ENCODE results near the gene TUFM. TPM values are rescaled to one million over a fixed set of nuclear protein-coding genes. Genes with fewer than 3 reads are reported as not detected.
"Not testable (repeated sequence)": the region's sequence is repeated elsewhere in the genome, so short reads cannot be mapped to it uniquely, and the experiment has no call there.

Gene TUFM
- total RNA-seq, 1 donor from 2014 or later, result 144 TPM

- DNase-seq (ENCODE audit: low read depth), result not testable (repeated sequence)
These were observed 38.6 kb downstream of the TUFM start for GRCh38 chr16:28807445-28808120.

- peak; percentile 70 for DNase-seq (ENCODE audit: low read depth)
These were observed 43.7 kb downstream of the TUFM start for GRCh38 chr16:28802235-28803019.

Small RNA genes lying within 50 kb of the gene (microRNA-seq; reads per million reads assigned to microRNA genes)
- gene MIR4721, result not detected

Other genes with a start within 250 kb of the TUFM start
- gene SULT1A2, start 249.3 kb downstream of the TUFM start, total RNA-seq, result 0.10 TPM in 1 of 2 replicates, not detected in the other
- gene SULT1A1, start 236.3 kb downstream of the TUFM start, total RNA-seq, result 3.4 and 3.5 TPM in 2 replicates
- gene NPIPB8, start 208.3 kb downstream of the TUFM start, total RNA-seq, result not detected in 2 replicates
- gene EIF3C, start 134.9 kb downstream of the TUFM start, total RNA-seq, result 96.7 and 103 TPM in 2 replicates
- 0.68 and 1.1 TPM in 2 replicates for gene NPIPB9, start 94.6 kb downstream of the TUFM start, total RNA-seq
- gene ATXN2L, start 23.3 kb downstream of the TUFM start, total RNA-seq, result 55.4 and 70.0 TPM in 2 replicates
- gene SH2B1, start 17.5 kb upstream of the TUFM start, total RNA-seq, result 33.8 and 36.3 TPM in 2 replicates
- gene ATP2A1, start 32.1 kb upstream of the TUFM start, total RNA-seq, result 103 and 120 TPM in 2 replicates
- 36.6 and 41.5 TPM in 2 replicates for gene RABEP2, start 78.9 kb upstream of the TUFM start, total RNA-seq
- not detected in 2 replicates for gene CD19, start 85.6 kb upstream of the TUFM start, total RNA-seq
- 15.0 and 17.9 TPM in 2 replicates for gene NFATC2IP, start 104.6 kb upstream of the TUFM start, total RNA-seq
- 37.6 and 45.2 TPM in 2 replicates for gene SPNS1, start 128.4 kb upstream of the TUFM start, total RNA-seq
- 0.68 and 1.8 TPM in 2 replicates for gene LAT, start 138.7 kb upstream of the TUFM start, total RNA-seq

Data from myocyte (in vitro differentiated cells).